ENCODE results near the gene MAPK12.

The MAPK12 gene

GRCh38 chr22:50299785-50300619 lies 38.5 kb upstream of the MAPK12 start:
- DNase-seq (ENCODE audit: low read depth, low spot score), result no peak

DNA sequence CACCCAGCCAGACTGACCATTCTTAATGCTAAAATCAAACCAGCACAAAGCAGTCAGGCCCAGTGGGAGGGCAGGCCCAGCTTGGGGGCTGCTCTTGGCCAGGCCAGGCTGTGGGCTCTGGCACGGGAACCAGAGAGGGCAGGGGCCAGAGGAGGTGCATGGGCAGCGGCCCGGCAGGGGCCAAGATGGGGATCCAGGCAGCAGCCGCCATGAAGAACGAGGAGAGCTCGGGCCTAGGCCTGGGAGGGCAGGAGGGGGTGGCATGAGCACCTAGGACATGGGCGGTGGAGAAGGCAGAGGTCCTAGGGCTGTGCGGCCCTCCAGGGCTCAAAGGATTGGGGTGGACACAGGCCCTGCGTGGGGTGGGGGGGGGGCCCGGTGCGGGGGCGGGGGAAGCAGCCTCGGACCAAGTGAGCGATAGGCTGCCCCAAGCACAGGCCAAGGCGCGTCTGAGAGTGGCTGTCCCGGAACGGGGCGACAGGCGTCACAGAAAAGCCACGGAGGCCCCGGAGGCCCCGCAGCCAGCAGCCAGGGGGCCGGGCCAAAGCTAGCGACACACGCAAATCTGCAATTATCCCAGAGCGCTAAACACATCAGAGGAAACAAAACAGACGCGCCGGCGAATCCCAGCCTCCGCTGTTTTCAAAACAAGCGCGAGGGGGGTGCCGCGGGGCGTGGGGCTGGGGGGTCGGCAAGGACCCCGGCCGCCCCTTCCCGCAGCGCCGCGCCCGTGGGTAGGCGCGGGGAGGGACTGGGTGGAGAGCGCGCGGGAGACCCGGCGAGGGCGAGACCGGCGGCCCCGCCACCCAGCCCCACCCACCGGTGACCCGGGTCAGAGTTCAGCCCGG lies 37.7 kb upstream of the MAPK12 start:
- DNase-seq (ENCODE audit: low read depth, low spot score), result no peak

- DNase-seq (ENCODE audit: low read depth, low spot score), result no peak
These were observed 36.8 kb upstream of the MAPK12 start for GRCh38 chr22:50298266-50298637.

GRCh38 chr22:50297510-50298265 lies 36.2 kb upstream of the MAPK12 start:
- no peak for DNase-seq (ENCODE audit: low read depth, low spot score)

GRCh38 chr22:50296658-50297490 lies 35.4 kb upstream of the MAPK12 start:
- DNase-seq (ENCODE audit: low read depth, low spot score), result no peak

GRCh38 chr22:50294319-50294656 lies 32.8 kb upstream of the MAPK12 start:
- DNase-seq (ENCODE audit: low read depth, low spot score), result no peak

GRCh38 chr22:50293441-50294318 lies 32.2 kb upstream of the MAPK12 start:
- no peak for DNase-seq (ENCODE audit: low read depth, low spot score)

DNA sequence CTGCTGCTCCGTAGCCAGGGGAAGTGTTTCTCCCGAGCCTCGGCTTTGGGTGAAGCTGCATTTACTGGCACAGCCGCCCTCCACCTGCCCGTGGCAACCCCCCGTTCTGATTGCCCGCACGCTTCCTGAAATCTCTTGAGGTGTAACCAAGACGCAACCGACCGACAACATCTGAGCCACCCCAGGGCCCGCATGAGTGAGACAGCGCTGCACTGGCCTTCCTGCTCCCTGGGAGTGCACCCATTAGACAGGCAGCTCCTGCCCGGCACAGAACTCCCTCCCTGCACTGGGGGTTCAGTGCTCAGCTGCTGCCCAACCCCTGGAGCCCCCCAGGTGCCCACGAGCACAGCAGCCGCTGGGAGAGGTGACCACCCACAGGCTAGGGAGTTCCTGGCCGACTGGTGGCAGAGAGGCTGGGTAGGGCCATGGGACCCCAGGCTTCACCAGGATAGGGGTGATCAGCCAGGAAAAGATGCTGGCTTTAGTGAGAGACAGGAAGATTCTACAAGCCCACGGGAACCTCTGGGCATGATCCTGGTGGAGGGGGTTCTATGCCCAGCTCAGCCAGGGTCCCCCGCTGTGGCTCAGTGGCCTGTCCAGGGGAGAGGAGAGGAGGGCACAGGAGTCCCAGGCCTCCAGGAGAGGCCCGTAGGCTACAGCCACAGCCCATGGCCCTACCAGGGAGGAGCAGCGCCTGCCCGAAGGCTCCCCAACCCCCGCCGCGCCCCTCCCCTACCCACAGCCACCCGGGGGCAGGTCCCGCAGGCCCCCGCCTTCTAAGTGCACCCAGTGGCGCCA lies 31.4 kb upstream of the MAPK12 start:
- DNase-seq (ENCODE audit: low read depth, low spot score), result no peak

DNA sequence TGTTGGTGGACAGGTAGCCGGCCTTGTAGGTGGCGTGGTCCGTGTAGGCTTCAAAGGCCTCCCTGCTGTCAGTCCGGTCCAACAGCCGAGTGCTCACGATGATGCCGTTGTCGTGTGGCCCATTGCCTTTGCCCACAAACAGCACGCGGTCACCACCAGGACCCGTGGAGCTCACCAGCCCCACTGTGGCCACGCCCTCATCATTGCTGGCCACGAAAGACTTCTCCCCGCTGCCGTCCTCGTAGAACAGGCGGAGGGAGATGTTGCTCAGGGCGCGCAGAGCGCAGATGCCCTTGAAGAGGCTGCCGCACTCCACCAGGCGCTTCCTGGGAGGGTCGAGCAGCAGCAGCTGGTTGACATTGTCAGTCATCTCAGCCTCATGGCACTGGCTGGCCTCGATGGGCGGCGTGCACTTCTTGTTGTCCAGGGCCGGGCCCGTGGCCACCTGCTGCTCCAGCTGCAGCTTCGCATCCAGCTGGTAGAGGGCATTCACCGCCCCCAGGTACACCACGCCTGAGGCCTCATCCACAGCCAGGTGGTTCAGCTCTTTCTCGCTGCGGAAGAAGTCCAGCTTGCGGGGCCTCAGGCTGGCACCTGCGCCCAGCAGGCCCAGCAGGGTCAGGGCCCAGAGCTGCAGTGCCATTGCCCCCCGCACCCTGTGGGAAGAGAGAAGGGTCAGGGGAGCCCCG lies 28.6 kb upstream of the MAPK12 start:
- no peak for DNase-seq (ENCODE audit: low read depth, low spot score)

DNA sequence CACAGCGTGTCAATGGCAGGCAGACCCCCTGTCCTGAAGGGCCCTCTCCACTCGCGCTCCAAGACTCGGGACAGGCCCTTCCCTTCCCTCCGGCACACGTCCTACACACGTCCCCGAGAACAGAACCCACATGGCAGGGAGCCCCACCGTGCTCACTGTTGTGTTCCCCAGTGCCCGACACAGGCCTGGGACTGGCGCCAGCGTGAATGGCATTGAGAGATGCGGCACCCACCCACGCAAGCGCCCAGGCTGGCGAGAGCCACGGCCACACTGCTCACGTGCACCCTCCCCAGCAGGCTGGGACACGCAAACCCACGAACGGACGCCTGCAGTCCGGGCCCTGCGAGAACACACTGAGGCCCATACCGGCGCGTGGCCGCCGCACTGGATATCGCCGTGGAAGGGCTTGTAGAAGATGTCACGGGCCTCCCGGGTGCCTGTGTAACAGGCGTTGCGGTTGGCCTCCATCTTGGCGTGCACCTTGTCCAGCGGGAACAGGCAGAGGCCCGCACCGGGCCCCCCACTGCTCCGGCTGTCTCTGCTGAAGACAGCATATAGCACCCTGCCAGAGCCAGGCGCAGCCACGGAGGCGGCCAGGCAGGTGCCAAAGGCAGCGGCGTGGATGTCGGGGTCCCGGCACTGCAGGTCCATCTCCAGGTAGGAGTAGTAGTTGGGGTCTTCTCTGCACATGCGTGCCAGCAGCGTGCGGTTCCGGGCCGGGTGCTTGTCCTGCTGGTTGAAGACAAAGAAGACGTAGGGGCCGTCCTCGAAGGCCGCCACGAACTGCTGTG lies 27.9 kb upstream of the MAPK12 start:
- DNase-seq (ENCODE audit: low read depth, low spot score), result no peak

DNA sequence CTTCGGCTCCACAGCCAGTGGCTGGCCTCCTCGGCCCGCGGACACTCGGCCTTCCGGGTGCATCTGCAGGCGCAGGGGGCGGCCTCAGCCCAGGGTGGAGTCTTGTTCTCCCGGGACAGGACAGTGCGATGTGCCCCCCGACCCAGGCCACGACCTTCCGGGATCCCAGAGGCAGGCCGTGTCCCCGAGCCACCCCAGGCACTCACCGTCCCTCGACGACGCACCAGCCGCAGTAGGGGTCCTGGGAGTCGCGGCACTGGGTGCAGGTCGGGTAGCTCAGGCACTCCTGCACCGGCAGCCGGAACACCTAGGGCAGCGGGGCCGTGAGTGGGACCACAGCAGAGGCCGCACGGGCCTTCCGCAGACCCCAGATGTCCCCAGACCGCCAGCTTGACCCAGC lies 26.2 kb upstream of the MAPK12 start:
- DNase-seq (ENCODE audit: low read depth, low spot score), result no peak

GRCh38 chr22:50286701-50287318 lies 25.3 kb upstream of the MAPK12 start:
- DNase-seq (ENCODE audit: low read depth, low spot score), result no peak

DNA sequence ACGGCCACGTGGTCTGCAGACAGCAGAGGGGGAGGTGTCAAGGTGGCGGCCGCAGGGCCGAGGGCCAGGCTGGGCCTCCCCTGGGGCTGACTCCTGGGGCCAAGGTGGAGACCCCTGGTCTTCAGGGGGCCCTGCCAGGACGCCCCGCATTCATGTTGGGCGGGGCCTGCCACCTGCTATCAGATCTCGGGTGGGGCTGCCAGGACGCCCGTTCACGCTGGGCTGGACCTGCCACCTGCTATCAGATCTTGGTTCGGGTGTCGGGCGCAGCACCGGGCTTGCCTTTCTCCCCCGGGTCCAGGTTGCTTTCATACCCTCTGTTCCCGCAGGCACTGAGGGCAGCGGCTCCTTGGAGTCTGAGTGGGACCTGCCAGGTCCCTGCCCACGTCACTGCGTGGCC lies 24.8 kb upstream of the MAPK12 start:
- DNase-seq (ENCODE audit: low read depth, low spot score), result no peak

DNA sequence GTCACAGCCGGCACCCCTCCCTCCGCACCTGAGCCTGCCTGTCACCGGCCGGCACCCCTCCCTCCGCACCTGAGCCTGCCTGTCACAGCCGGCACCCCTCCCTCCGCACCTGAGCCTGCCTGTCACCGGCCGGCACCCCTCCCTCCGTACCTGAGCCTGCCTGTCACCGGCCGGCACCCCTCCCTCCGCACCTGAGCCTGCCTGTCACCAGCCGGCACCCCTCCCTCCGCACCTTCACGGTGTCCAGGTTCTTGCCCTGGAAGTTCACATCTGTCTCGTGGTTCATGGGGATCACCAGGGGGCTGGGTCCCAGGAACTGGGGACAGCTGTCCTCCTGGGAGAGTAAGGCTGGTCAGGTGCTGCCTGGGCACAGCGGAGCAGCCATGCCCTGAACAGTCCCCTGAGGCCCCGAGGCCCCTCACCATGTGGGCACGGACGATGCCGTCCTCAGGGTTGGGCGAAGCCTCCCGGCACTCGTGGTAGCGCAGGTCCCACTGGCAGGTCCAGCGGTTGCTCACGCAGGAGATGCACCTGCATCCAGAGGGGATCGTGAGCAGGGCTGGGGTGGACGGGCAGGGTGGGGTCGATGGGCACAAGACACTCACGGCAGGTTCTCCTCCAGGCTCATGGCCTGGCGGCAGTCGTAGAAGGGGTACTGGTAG lies 24.2 kb upstream of the MAPK12 start:
- DNase-seq (ENCODE audit: low read depth, low spot score), result no peak

DNA sequence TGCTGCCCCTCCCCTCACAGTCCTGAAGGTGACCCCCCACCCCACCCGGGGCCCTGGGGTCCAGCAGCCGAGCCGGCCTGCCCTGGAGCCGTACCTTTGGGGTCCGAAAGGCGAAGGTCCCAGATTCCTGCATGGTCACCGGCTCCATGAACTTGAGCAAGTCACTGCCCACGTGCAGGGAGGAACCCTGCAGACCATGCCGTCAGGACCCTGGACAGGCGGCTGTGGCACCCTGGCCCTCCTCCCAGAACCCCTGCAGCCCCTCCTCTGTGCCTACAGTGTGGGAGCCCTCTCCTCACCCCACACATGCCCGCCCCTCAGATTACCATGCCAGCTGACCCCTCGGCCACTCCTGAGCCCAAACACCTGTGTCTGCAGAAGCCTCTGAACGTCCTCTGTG lies 23.0 kb upstream of the MAPK12 start:
- DNase-seq (ENCODE audit: low read depth, low spot score), result no peak

- DNase-seq (ENCODE audit: low read depth, low spot score), result no peak
These were observed 22.3 kb upstream of the MAPK12 start for GRCh38 chr22:50283821-50284220.
